H9 (cell line): Measurements from ENCODE around the gene CDHR2. TPM values are rescaled to one million over a fixed set of nuclear protein-coding genes. Genes with fewer than 3 reads are reported as not detected.

Experiments
- DNase-seq: peaks from one replicate; pipeline ENCODE4 v3.0.0-alpha.2; 2017
- H2AFZ ChIP-seq: one replicate; pipeline ENCODE4 v1.6.1; 2013; ENCODE audit warnings: mild to moderate bottlenecking, low read length, control low read depth, moderate library complexity
- H2AK5ac ChIP-seq: 2 replicates; pipeline ENCODE4 v1.6.1; 2013; ENCODE audit warnings: low read length, control low read depth, mixed read lengths; ENCODE audit not compliant: insufficient read length
- H2BK120ac ChIP-seq: one replicate; pipeline ENCODE4 v1.6.1; 2013; ENCODE audit warnings: low read depth, mild to moderate bottlenecking, low read length, control low read depth, inconsistent platforms; ENCODE audit not compliant: poor library complexity, severe bottlenecking
- H2BK12ac ChIP-seq: 2 replicates; pipeline ENCODE4 v1.6.1; 2013; ENCODE audit warnings: low read length, control low read depth, mixed read lengths, low read depth; ENCODE audit not compliant: insufficient read length
- H2BK15ac ChIP-seq: 2 replicates; pipeline ENCODE4 v1.6.1; 2013; ENCODE audit warnings: low read depth, low read length, control low read depth
- H2BK20ac ChIP-seq: one replicate; pipeline ENCODE4 v1.6.1; 2013; ENCODE audit warnings: low read depth, mild to moderate bottlenecking, low read length, control low read depth, inconsistent platforms; ENCODE audit not compliant: poor library complexity, severe bottlenecking
- H2BK5ac ChIP-seq: 2 replicates; pipeline ENCODE4 v1.6.1; 2013; ENCODE audit warnings: low read length, control low read depth, mixed read lengths; ENCODE audit not compliant: insufficient read length
- H3K14ac ChIP-seq: 2 replicates; pipeline ENCODE4 v1.6.1; 2013; ENCODE audit warnings: low read length, control low read depth; ENCODE audit not compliant: insufficient read depth
- H3K18ac ChIP-seq: 2 replicates; pipeline ENCODE4 v1.6.1; 2013; ENCODE audit warnings: low read depth, mild to moderate bottlenecking, mixed read lengths, low read length, control low read depth; ENCODE audit not compliant: insufficient read length
- H3K23ac ChIP-seq: 2 replicates; pipeline ENCODE4 v1.6.1; 2013; ENCODE audit warnings: low read length, control low read depth, mixed read lengths, low read depth; ENCODE audit not compliant: insufficient read length
- H3K23me2 ChIP-seq: 2 replicates; pipeline ENCODE4 v1.6.1; 2013; ENCODE audit warnings: low read depth, mild to moderate bottlenecking, mixed read lengths, low read length, control low read depth; ENCODE audit not compliant: insufficient read length, poor library complexity, severe bottlenecking
- H3K27ac ChIP-seq: 2 replicates; pipeline ENCODE4 v1.5.1; 2013; ENCODE audit warnings: low read length, control low read depth, mixed read lengths, low read depth; ENCODE audit not compliant: insufficient read length
- H3K27me3 ChIP-seq: 2 replicates; pipeline ENCODE4 v1.6.1; 2013; ENCODE audit warnings: low read length, control low read depth, inconsistent platforms; ENCODE audit not compliant: insufficient read depth
- H3K4ac ChIP-seq: 2 replicates; pipeline ENCODE4 v1.6.1; 2013; ENCODE audit warnings: low read depth, mild to moderate bottlenecking, control low read depth, inconsistent platforms, low read length, moderate library complexity
- H3K4me1 ChIP-seq: 2 replicates; pipeline ENCODE4 v1.6.1; 2013; ENCODE audit warnings: low read length, control low read depth, inconsistent platforms; ENCODE audit not compliant: insufficient read depth
- H3K4me2 ChIP-seq: 2 replicates; pipeline ENCODE4 v1.6.1; 2013; ENCODE audit warnings: low read length, control low read depth, mixed read lengths; ENCODE audit not compliant: insufficient read length, insufficient read depth
- H3K56ac ChIP-seq: 2 replicates; pipeline ENCODE4 v1.6.1; 2013; ENCODE audit warnings: low read depth, mild to moderate bottlenecking, mixed read lengths, low read length, control low read depth; ENCODE audit not compliant: insufficient read length
- H3K79me1 ChIP-seq: 2 replicates; pipeline ENCODE4 v1.6.1; 2013; ENCODE audit warnings: low read depth, mild to moderate bottlenecking, moderate library complexity, low read length, control low read depth, inconsistent platforms; ENCODE audit not compliant: insufficient read depth, poor library complexity, severe bottlenecking
- H3K79me2 ChIP-seq: 2 replicates; pipeline ENCODE4 v1.6.1; 2013; ENCODE audit warnings: low read length, control low read depth, inconsistent platforms; ENCODE audit not compliant: insufficient read depth
- H3K9ac ChIP-seq: 2 replicates; pipeline ENCODE4 v1.6.1; 2013; ENCODE audit warnings: low read length, control low read depth, mixed read lengths; ENCODE audit not compliant: insufficient read length; ENCODE audit errors: extremely low read depth
- H3K9me3 ChIP-seq: one replicate; pipeline ENCODE4 v1.6.1; 2013; ENCODE audit warnings: low read depth, low read length, inconsistent platforms; ENCODE audit not compliant: control insufficient read depth
- H3T11ph ChIP-seq: one replicate; pipeline ENCODE4 v1.6.1; 2013; ENCODE audit warnings: mild to moderate bottlenecking, low read length, control low read depth, inconsistent platforms
- H4K20me1 ChIP-seq: one replicate; pipeline ENCODE4 v1.6.1; 2013; ENCODE audit not compliant: control insufficient read depth, insufficient read length, insufficient read depth
- H4K5ac ChIP-seq: 2 replicates; pipeline ENCODE4 v1.6.1; 2013; ENCODE audit warnings: low read depth, mild to moderate bottlenecking, mixed read lengths, low read length, control low read depth; ENCODE audit not compliant: insufficient read length
- H4K8ac ChIP-seq: replicated peaks from 2 replicates; pipeline ENCODE4 v1.6.1; 2013; ENCODE audit warnings: low read length, control low read depth, mixed read lengths, low read depth; ENCODE audit not compliant: insufficient read length
- H4K91ac ChIP-seq: 2 replicates; pipeline ENCODE4 v1.6.1; 2013; ENCODE audit warnings: low read depth, mild to moderate bottlenecking, moderate library complexity, mixed read lengths, low read length, control low read depth; ENCODE audit not compliant: insufficient read length
- H3K27ac Mint-ChIP-seq, 3 experiments: 2 replicates in 2 of 3; 3 replicates in 1 of 3; pipeline ENCODE4 v1.8.0; 2020 to 2021; ENCODE audit warnings: mixed read lengths in 3 of 3, mild to moderate bottlenecking in 1 of 3, moderate library complexity in 1 of 3
- H3K27me3 Mint-ChIP-seq: 2 replicates; pipeline ENCODE4 v1.8.0; 2021; ENCODE audit warnings: low read depth, mild to moderate bottlenecking, moderate library complexity, mixed read lengths
- H3K36me3 Mint-ChIP-seq, 3 experiments: 2 replicates in 2 of 3; 3 replicates in 1 of 3; pipeline ENCODE4 v1.8.0; 2020 to 2021; ENCODE audit warnings: low read depth in 3 of 3, mixed read lengths in 3 of 3; ENCODE audit not compliant: insufficient read depth in 1 of 3
- H3K4me1 Mint-ChIP-seq, 2 experiments: 2 replicates each; pipeline ENCODE4 v1.8.0; 2020; ENCODE audit warnings: mixed read lengths in 2 of 2
- H3K4me3 Mint-ChIP-seq, 2 experiments: 2 replicates in 1 of 2; 3 replicates in 1 of 2; pipeline ENCODE4 v1.8.0; 2020 to 2021; ENCODE audit warnings: mild to moderate bottlenecking in 2 of 2, mixed read lengths in 2 of 2, moderate library complexity in 1 of 2
- H3K9me3 Mint-ChIP-seq, 2 experiments: 2 replicates in 1 of 2; 3 replicates in 1 of 2; pipeline ENCODE4 v1.8.0; 2020; ENCODE audit warnings: mild to moderate bottlenecking in 2 of 2, mixed read lengths in 2 of 2, moderate library complexity in 1 of 2
- CTCF ChIP-seq: fragments of 200-600 bp; sonication (generic); conservative IDR thresholded peaks from 3 replicates; pipeline ENCODE4 v1.8.0; 2021; ENCODE audit warnings: antibody characterized with exemption, mild to moderate bottlenecking
- WGBS: extraction: QIAGEN DNeasy Blood & Tissue Kit; methylation state at CpG from one replicate; pipeline ENCODE4 v1.1.7; 2013; ENCODE audit warnings: missing lambda C conversion rate, low lambda C conversion rate, mixed read lengths; ENCODE audit not compliant: insufficient read length; ENCODE audit errors: extremely low coverage; 5-methylcytosine and 5-hydroxymethylcytosine counted together
- total RNA-seq: library from RNA; stranded (reverse); gene quantifications from 2 replicates; pipeline ENCODE4 v1.2.1, GENCODE V29; 2021

CDHR2 gene
- total RNA-seq, 1 experiment from 2014 or later, result 0.90 TPM

DNA sequence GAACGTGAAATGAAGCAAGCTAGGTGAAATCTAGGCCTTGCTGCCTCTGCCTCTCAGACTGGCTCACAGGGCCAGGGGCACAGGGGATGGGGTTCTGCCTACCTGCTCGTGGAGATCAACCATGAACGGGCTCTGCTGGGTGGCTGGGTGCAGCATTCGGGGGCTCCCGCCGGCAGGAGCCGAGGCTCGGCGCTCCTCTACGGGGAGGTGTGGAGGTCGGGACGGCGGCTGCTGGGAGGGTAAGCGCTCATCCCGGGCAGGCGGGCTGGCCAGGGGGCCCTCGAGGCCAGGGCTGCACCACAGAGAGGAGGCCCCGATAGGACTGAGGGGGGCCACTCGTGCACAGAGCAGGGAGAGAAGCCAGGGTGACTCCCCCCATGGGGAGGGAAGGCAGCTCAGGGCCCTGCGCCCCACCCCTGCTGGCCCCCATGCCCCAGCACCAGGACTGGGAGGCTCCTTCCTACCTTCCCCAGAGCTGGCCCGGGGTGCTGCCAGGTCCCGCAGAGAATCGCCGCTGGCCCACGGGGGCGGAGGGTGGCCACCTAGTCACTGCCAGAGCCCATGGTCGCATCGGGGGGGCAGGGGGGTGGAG, 17.1 kb upstream of the CDHR2 start:
- Histone ChIP-seq H3K79me2 (peaks cover 38% of the 10 kb centered on the region), H3K23me2 (peaks cover 8% of the 10 kb centered on the region), H4K20me1 (no peaks in the 10 kb centered on the region), H3K4ac (no peak overlapping the region), H3T11ph (no peak overlapping the region), H4K91ac (no peak overlapping the region), H3K9ac (no peak overlapping the region), H3K18ac (no peak overlapping the region), H3K23ac (no peak overlapping the region), H3K56ac (no peak overlapping the region), H3K4me2 (no peak overlapping the region), H2BK12ac (no peak overlapping the region), H3K27ac (no peak overlapping the region), H2BK15ac (no peak overlapping the region; the same call in 1 of the 2 replicates), H3K4me1 (no peaks in the 10 kb centered on the region; the same call in 1 of the 2 replicates), H2BK120ac (no peak overlapping the region), H2BK5ac (no peak overlapping the region), H4K8ac (no peak overlapping the region), H3K79me1 (peaks cover 3% of the 10 kb centered on the region), H4K5ac (no peak overlapping the region), H3K27me3 (no peaks in the 10 kb centered on the region), H2AK5ac (no peak overlapping the region), H2AFZ (no peak overlapping the region), H2BK20ac (no peak overlapping the region), H3K14ac (no peak overlapping the region), H3K9me3 (no peaks in the 10 kb centered on the region)
- H3K9me3 Mint-ChIP-seq, result no peaks in the 10 kb centered on the region
- no peak overlapping the region for H3K4me3 Mint-ChIP-seq
- DNase-seq, result no peak
- H3K27ac Mint-ChIP-seq, result no peak overlapping the region
- peaks cover 30 to 71% (median 71%) of the 10 kb centered on the region in 3 experiments for H3K36me3 Mint-ChIP-seq
- H3K4me1 Mint-ChIP-seq, result peaks cover 25 to 27% of the 10 kb centered on the region in 2 experiments
- no peaks in the 10 kb centered on the region for H3K27me3 Mint-ChIP-seq
- no peak for TF ChIP-seq CTCF
- no CpG with 5 or more reads among the region's 28 CpGs for WGBS
